H9 (cell line): ENCODE data around the gene P3H3. TPM values are rescaled to one million over a fixed set of nuclear protein-coding genes. Genes with fewer than 3 reads are reported as not detected.
A peak's percentile ranks its signal among the peaks of the same experiment; 100 is the strongest.

Source experiments
- DNase-seq: peaks from one replicate; pipeline ENCODE4 v3.0.0-alpha.2; 2017
- H2AFZ ChIP-seq: one replicate; pipeline ENCODE4 v1.6.1; 2013; ENCODE audit warnings: mild to moderate bottlenecking, low read length, control low read depth, moderate library complexity
- H2AK5ac ChIP-seq: 2 replicates; pipeline ENCODE4 v1.6.1; 2013; ENCODE audit warnings: low read length, control low read depth, mixed read lengths; ENCODE audit not compliant: insufficient read length
- H2BK120ac ChIP-seq: one replicate; pipeline ENCODE4 v1.6.1; 2013; ENCODE audit warnings: low read depth, mild to moderate bottlenecking, low read length, control low read depth, inconsistent platforms; ENCODE audit not compliant: poor library complexity, severe bottlenecking
- H2BK12ac ChIP-seq: 2 replicates; pipeline ENCODE4 v1.6.1; 2013; ENCODE audit warnings: low read length, control low read depth, mixed read lengths, low read depth; ENCODE audit not compliant: insufficient read length
- H2BK15ac ChIP-seq: 2 replicates; pipeline ENCODE4 v1.6.1; 2013; ENCODE audit warnings: low read depth, low read length, control low read depth
- H2BK20ac ChIP-seq: one replicate; pipeline ENCODE4 v1.6.1; 2013; ENCODE audit warnings: low read depth, mild to moderate bottlenecking, low read length, control low read depth, inconsistent platforms; ENCODE audit not compliant: poor library complexity, severe bottlenecking
- H2BK5ac ChIP-seq: 2 replicates; pipeline ENCODE4 v1.6.1; 2013; ENCODE audit warnings: low read length, control low read depth, mixed read lengths; ENCODE audit not compliant: insufficient read length
- H3K14ac ChIP-seq: 2 replicates; pipeline ENCODE4 v1.6.1; 2013; ENCODE audit warnings: low read length, control low read depth; ENCODE audit not compliant: insufficient read depth
- H3K18ac ChIP-seq: 2 replicates; pipeline ENCODE4 v1.6.1; 2013; ENCODE audit warnings: low read depth, mild to moderate bottlenecking, mixed read lengths, low read length, control low read depth; ENCODE audit not compliant: insufficient read length
- H3K23ac ChIP-seq: 2 replicates; pipeline ENCODE4 v1.6.1; 2013; ENCODE audit warnings: low read length, control low read depth, mixed read lengths, low read depth; ENCODE audit not compliant: insufficient read length
- H3K23me2 ChIP-seq: 2 replicates; pipeline ENCODE4 v1.6.1; 2013; ENCODE audit warnings: low read depth, mild to moderate bottlenecking, mixed read lengths, low read length, control low read depth; ENCODE audit not compliant: insufficient read length, poor library complexity, severe bottlenecking
- H3K27ac ChIP-seq: 2 replicates; pipeline ENCODE4 v1.5.1; 2013; ENCODE audit warnings: low read length, control low read depth, mixed read lengths, low read depth; ENCODE audit not compliant: insufficient read length
- H3K27me3 ChIP-seq: 2 replicates; pipeline ENCODE4 v1.6.1; 2013; ENCODE audit warnings: low read length, control low read depth, inconsistent platforms; ENCODE audit not compliant: insufficient read depth
- H3K4ac ChIP-seq: 2 replicates; pipeline ENCODE4 v1.6.1; 2013; ENCODE audit warnings: low read depth, mild to moderate bottlenecking, control low read depth, inconsistent platforms, low read length, moderate library complexity
- H3K4me1 ChIP-seq: 2 replicates; pipeline ENCODE4 v1.6.1; 2013; ENCODE audit warnings: low read length, control low read depth, inconsistent platforms; ENCODE audit not compliant: insufficient read depth
- H3K4me2 ChIP-seq: 2 replicates; pipeline ENCODE4 v1.6.1; 2013; ENCODE audit warnings: low read length, control low read depth, mixed read lengths; ENCODE audit not compliant: insufficient read length, insufficient read depth
- H3K56ac ChIP-seq: 2 replicates; pipeline ENCODE4 v1.6.1; 2013; ENCODE audit warnings: low read depth, mild to moderate bottlenecking, mixed read lengths, low read length, control low read depth; ENCODE audit not compliant: insufficient read length
- H3K79me1 ChIP-seq: 2 replicates; pipeline ENCODE4 v1.6.1; 2013; ENCODE audit warnings: low read depth, mild to moderate bottlenecking, moderate library complexity, low read length, control low read depth, inconsistent platforms; ENCODE audit not compliant: insufficient read depth, poor library complexity, severe bottlenecking
- H3K79me2 ChIP-seq: 2 replicates; pipeline ENCODE4 v1.6.1; 2013; ENCODE audit warnings: low read length, control low read depth, inconsistent platforms; ENCODE audit not compliant: insufficient read depth
- H3K9ac ChIP-seq: 2 replicates; pipeline ENCODE4 v1.6.1; 2013; ENCODE audit warnings: low read length, control low read depth, mixed read lengths; ENCODE audit not compliant: insufficient read length; ENCODE audit errors: extremely low read depth
- H3K9me3 ChIP-seq: one replicate; pipeline ENCODE4 v1.6.1; 2013; ENCODE audit warnings: low read depth, low read length, inconsistent platforms; ENCODE audit not compliant: control insufficient read depth
- H3T11ph ChIP-seq: one replicate; pipeline ENCODE4 v1.6.1; 2013; ENCODE audit warnings: mild to moderate bottlenecking, low read length, control low read depth, inconsistent platforms
- H4K20me1 ChIP-seq: one replicate; pipeline ENCODE4 v1.6.1; 2013; ENCODE audit not compliant: control insufficient read depth, insufficient read length, insufficient read depth
- H4K5ac ChIP-seq: 2 replicates; pipeline ENCODE4 v1.6.1; 2013; ENCODE audit warnings: low read depth, mild to moderate bottlenecking, mixed read lengths, low read length, control low read depth; ENCODE audit not compliant: insufficient read length
- H4K8ac ChIP-seq: replicated peaks from 2 replicates; pipeline ENCODE4 v1.6.1; 2013; ENCODE audit warnings: low read length, control low read depth, mixed read lengths, low read depth; ENCODE audit not compliant: insufficient read length
- H4K91ac ChIP-seq: 2 replicates; pipeline ENCODE4 v1.6.1; 2013; ENCODE audit warnings: low read depth, mild to moderate bottlenecking, moderate library complexity, mixed read lengths, low read length, control low read depth; ENCODE audit not compliant: insufficient read length
- H3K27ac Mint-ChIP-seq, 3 experiments: 2 replicates in 2 of 3; 3 replicates in 1 of 3; pipeline ENCODE4 v1.8.0; 2020 to 2021; ENCODE audit warnings: mixed read lengths in 3 of 3, mild to moderate bottlenecking in 1 of 3, moderate library complexity in 1 of 3
- H3K27me3 Mint-ChIP-seq: 2 replicates; pipeline ENCODE4 v1.8.0; 2021; ENCODE audit warnings: low read depth, mild to moderate bottlenecking, moderate library complexity, mixed read lengths
- H3K36me3 Mint-ChIP-seq, 3 experiments: 2 replicates in 2 of 3; 3 replicates in 1 of 3; pipeline ENCODE4 v1.8.0; 2020 to 2021; ENCODE audit warnings: low read depth in 3 of 3, mixed read lengths in 3 of 3; ENCODE audit not compliant: insufficient read depth in 1 of 3
- H3K4me1 Mint-ChIP-seq, 2 experiments: 2 replicates each; pipeline ENCODE4 v1.8.0; 2020; ENCODE audit warnings: mixed read lengths in 2 of 2
- H3K4me3 Mint-ChIP-seq, 2 experiments: 2 replicates in 1 of 2; 3 replicates in 1 of 2; pipeline ENCODE4 v1.8.0; 2020 to 2021; ENCODE audit warnings: mild to moderate bottlenecking in 2 of 2, mixed read lengths in 2 of 2, moderate library complexity in 1 of 2
- H3K9me3 Mint-ChIP-seq, 2 experiments: 2 replicates in 1 of 2; 3 replicates in 1 of 2; pipeline ENCODE4 v1.8.0; 2020; ENCODE audit warnings: mild to moderate bottlenecking in 2 of 2, mixed read lengths in 2 of 2, moderate library complexity in 1 of 2
- WGBS: extraction: QIAGEN DNeasy Blood & Tissue Kit; methylation state at CpG from one replicate; pipeline ENCODE4 v1.1.7; 2013; ENCODE audit warnings: missing lambda C conversion rate, low lambda C conversion rate, mixed read lengths; ENCODE audit not compliant: insufficient read length; ENCODE audit errors: extremely low coverage; 5-methylcytosine and 5-hydroxymethylcytosine counted together
- total RNA-seq: library from RNA; stranded (reverse); gene quantifications from 2 replicates; pipeline ENCODE4 v1.2.1, GENCODE V29; 2021
- TF ChIP-seq, protein P1 (sequence below): fragments of 200-600 bp; sonication (generic); conservative IDR thresholded peaks from 3 replicates; pipeline ENCODE4 v1.8.0; 2021; ENCODE audit warnings: antibody characterized with exemption, mild to moderate bottlenecking

The P3H3 gene
- total RNA-seq, 1 experiment from 2014 or later: 55.0 TPM

- no peak overlapping the region for H3K56ac ChIP-seq
- H2BK120ac ChIP-seq: no peak overlapping the region
- TF ChIP-seq, protein P1, sequence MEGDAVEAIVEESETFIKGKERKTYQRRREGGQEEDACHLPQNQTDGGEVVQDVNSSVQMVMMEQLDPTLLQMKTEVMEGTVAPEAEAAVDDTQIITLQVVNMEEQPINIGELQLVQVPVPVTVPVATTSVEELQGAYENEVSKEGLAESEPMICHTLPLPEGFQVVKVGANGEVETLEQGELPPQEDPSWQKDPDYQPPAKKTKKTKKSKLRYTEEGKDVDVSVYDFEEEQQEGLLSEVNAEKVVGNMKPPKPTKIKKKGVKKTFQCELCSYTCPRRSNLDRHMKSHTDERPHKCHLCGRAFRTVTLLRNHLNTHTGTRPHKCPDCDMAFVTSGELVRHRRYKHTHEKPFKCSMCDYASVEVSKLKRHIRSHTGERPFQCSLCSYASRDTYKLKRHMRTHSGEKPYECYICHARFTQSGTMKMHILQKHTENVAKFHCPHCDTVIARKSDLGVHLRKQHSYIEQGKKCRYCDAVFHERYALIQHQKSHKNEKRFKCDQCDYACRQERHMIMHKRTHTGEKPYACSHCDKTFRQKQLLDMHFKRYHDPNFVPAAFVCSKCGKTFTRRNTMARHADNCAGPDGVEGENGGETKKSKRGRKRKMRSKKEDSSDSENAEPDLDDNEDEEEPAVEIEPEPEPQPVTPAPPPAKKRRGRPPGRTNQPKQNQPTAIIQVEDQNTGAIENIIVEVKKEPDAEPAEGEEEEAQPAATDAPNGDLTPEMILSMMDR: no peak
- H3K14ac ChIP-seq: no peak overlapping the region
- H3K18ac ChIP-seq: no peak overlapping the region
- no peak overlapping the region for H2AK5ac ChIP-seq
- no peaks in the 10 kb centered on the region for H3K9me3 ChIP-seq
- no peak overlapping the region for H2BK12ac ChIP-seq
- peaks cover 9% of the 10 kb centered on the region for H3K23me2 ChIP-seq
- peak overlapping the region; percentile 94 for H3K4me2 ChIP-seq
- Mint-ChIP-seq H3K27me3 (no peaks in the 10 kb centered on the region), H3K27ac (peak overlapping the region in 2 of 3 experiments; percentile 32 to 52; a peak in 4 of 7 replicates), H3K4me1 (peaks cover 41 to 47% of the 10 kb centered on the region in 2 experiments), H3K9me3 (no peaks in the 10 kb centered on the region; a peak in 1 of 5 replicates), H3K36me3 (peaks cover 51 to 79% (median 73%) of the 10 kb centered on the region in 3 experiments), H3K4me3 (peak overlapping the region; percentile 93 to 95)
- no peak overlapping the region for H2BK20ac ChIP-seq
- no peaks in the 10 kb centered on the region for H4K20me1 ChIP-seq
- H3K23ac ChIP-seq: no peak overlapping the region
- H3K27me3 ChIP-seq: no peaks in the 10 kb centered on the region
- H4K8ac ChIP-seq: no peak overlapping the region
- WGBS: no CpG with 5 or more reads among the region's 19 CpGs
- H3K9ac ChIP-seq: no peak overlapping the region
- peaks cover 5% of the 10 kb centered on the region; the same call in 1 of the 2 replicates for H3K79me2 ChIP-seq
- no peak overlapping the region for H4K91ac ChIP-seq
- no peak overlapping the region for H4K5ac ChIP-seq
- no peaks in the 10 kb centered on the region; the same call in 1 of the 2 replicates for H3K4me1 ChIP-seq
- no peak overlapping the region for H3T11ph ChIP-seq
- peak; percentile 72 for DNase-seq
- H3K27ac ChIP-seq: no peak overlapping the region
- H3K79me1 ChIP-seq: no peaks in the 10 kb centered on the region
- no peak overlapping the region for H2AFZ ChIP-seq
- no peak overlapping the region for H2BK5ac ChIP-seq
- H3K4ac ChIP-seq: no peak overlapping the region
- no peak overlapping the region for H2BK15ac ChIP-seq
Observed at GRCh38 chr12:6866163-6866919, 38.1 kb downstream of the P3H3 start.
